Kidney capillary endothelial cell (primary cell): ENCODE results near the gene CPM.
A peak's percentile ranks its signal among the peaks of the same experiment; 100 is the strongest.

Source experiments
- DNase-seq: peaks from one replicate; pipeline ENCODE4 v3.0.0-alpha.2; 2018; ENCODE audit warnings: low spot score

Gene CPM

DNA sequence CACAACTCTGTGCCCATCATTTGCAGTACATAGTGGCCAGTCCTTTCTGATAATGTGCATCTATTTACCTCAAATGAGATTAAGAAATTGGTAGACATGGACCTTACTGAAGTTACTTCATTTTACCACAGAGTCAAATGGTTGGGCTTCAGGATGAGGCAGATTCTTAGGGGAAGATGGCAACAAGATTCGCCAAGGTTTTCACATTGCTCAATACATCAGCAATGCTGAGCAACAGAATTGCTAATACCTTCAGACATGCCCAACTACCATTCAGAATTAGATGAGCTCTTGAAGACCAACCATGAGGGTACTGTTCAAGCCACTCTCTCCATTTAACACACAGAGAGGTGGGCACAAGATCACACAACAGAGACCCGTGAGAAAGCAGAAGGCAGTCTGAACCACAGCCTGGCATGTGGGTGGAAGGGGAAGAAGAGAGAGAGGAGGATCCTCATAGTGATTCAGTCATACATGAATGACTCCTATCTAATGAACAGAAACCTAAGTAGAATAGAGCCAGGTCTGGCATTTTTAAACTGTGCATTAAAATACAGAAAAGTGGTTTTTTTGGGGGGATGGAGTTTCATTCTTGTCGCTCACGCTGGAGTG is 28.5 kb downstream of the CPM start:
- no peak for DNase-seq

DNA sequence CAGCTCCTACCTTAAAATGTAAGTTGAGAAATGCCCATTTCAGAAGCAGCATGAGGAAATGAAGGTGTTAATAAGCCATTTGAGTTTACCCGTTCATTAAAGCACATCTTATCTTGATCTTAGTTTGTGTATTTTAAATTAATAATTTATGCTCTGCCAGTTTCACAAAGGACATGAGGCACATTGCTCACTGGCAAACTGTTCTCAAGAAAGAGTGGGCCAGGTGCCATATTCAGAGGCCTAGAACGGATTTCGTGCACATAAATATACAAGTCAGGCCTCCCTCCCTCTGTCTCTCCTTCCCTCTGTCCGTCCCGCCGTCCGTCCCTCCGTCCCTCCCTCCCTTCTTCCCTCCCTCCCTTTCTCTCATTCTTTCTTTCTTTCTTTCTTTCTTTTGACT is 29.5 kb downstream of the CPM start:
- no peak for DNase-seq

DNA sequence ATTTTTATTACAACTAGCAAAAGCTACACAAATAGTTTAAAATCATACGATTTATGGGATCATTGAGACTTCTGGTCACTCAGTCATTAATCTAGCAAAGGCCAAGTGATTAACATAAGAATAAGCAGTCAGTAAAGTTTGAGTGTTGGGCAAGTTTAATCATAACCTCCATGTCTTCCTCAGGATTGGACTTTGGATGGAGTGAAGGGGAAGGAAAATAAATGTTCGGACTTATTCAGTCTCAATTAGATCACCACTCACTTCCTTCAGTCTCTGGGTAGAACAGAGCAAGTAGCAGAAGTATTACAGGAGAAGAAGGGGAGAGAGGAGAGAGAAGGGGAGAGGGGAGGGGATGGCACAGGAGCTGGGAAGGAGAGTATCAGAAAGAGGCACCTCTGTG is 31.4 kb downstream of the CPM start:
- DNase-seq = no peak

DNA sequence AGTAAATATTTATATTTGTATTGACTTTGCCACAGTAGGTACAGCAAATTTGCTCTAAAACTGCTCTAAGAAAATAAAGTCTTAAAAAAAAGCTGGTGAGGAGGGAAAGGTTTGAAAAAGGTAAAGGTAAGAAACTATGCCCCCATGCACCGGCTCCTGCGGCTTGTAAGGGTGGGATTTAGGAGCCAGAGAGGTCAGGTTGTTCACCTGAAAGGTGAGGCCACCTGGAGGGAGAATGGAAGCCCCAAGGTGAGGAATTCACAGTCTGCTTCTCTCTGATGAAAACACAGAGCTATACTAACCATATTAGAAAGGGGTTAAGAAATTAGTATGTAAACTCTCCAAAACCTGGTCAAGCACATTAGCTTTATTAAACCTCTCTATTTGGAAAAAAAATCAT is 31.8 kb downstream of the CPM start:
- no peak for DNase-seq

DNA sequence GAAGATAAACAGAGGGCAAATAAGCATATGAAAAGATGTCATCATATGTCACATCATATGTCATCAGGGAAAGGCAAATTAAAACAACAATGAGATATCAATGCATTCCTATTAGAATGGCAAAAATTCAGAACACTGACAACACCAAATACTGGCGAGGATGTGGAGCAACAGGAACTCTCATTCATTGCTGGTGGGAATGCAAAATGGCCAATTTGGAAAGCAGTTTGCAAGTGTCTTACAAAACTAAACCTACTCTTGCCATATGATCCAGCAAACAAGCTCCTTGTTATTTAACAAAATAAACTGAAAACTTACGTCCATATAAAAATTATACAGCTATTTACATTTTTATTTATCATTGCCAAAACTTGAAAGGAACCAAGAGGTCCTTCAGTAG is 32.7 kb downstream of the CPM start:
- no peak for DNase-seq

DNA sequence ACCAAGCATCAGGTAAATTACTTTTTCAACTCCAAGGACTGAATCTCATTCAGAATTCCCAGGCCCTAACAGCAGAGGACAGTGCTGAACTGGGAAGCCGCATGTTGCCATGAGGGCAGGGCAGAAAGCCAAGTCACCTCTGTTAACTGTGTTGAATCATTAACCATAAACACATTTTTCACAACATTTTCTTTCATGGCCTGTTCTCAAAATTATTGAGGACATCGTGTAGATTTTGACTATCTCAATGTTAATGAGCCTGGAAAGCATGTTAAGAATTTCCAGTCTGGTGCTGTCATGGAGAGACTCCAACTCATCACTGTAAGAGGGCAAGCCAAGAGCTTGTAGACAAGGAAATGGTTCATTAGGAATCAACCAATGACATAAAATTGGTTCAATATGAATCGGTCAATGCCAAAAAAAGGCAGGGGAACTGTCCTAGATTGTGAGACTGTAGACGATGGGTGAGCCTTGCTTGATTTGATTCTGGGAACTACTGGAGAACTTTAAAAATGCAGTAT is 33.7 kb downstream of the CPM start:
- peak; percentile 5 for DNase-seq

DNA sequence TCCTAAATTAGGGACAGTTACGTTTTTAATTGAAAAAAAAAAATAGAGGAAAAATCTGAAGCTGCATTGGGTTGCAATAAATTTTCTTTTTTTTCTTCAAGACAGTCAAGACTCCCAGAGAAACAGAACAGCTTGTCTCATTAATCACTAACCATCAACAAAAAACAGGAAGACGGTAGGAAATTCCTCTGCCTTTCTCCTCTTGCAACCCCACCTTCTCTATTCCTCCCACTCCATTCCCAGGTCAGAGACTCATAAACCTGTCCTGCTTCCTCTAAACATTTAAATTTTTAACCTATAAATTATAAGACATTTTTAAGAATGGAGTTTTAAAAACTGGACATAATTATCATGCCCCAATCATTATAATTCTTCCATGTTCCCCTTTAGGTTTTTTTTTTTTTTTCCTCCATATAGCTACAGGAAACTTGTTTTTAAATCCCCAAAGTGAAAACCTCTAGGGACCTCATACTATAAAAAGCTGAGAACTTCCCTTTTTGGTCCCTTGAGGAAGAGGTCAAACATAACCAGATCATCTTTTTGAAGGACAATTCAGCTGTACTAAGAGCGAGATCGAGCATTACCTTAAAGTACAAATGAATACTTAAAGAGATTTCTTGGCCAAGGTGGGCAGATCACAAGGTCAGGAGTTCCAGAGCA is 36.0 kb downstream of the CPM start:
- DNase-seq = no peak

DNA sequence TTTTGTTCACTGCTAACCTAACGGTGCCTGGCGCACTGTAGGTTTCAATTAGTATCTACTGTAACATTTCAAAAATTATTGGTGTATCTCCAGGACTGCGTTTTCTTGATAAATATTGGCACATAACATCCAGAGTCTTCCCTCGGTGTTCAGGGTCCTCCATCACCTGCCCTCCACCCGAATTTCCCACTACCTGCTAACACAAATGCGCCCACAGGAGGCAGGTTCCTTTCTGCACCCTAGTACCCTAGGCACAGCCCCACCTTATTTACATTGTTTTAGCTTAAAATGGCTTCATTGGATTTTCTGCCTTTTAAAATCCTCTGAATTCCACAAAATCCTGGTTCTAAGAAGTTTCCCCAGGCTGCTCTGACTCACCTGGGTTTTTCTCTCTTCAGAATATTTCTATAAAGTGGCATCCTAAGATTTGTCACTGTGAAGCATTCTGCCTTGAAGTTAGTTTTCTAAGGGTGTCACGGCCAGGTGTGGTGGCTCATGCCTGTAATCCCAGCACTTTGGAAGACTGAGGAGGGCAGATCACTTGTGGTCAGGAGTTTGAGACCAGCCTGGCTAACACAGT is 38.6 kb downstream of the CPM start:
- no peak for DNase-seq

DNA sequence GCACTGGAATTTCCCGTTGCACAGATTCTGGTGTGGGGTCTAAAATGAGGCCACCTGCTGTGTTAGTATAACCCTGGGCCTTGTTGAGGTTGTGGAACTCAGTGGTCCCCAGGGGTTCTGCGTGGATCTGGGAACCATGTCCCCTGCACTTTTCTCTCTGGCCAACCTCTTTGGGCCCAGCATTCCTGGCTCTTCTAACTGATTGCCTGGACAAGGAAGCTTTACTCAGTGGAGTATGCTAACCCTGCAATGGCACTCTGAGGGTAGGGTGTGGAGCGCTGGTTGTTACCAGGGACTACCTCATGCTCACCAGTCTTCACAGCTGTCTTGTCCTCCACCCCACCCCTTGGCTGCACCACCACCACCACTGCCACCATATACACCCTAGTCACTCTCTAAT is 39.2 kb downstream of the CPM start:
- DNase-seq = no peak

DNA sequence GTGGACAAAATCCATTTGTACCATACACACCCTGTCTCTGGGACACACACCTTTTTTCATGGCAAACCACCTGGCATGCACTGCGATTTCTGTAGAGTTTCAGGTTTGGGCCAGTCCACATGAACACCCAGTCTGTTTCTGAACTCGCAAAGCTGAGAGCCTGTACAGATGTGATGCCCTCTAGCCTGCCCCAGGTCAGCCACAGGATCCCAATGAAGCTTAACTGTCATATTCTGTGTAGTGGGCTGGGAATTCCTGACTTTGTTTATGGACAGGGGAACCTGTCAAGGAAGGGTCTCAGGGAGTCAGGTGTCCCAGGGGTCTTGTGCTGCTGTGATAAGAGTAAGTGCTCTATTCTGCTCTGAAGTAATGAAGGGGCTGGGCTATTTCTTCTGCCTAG is 39.8 kb downstream of the CPM start:
- no peak for DNase-seq

DNA sequence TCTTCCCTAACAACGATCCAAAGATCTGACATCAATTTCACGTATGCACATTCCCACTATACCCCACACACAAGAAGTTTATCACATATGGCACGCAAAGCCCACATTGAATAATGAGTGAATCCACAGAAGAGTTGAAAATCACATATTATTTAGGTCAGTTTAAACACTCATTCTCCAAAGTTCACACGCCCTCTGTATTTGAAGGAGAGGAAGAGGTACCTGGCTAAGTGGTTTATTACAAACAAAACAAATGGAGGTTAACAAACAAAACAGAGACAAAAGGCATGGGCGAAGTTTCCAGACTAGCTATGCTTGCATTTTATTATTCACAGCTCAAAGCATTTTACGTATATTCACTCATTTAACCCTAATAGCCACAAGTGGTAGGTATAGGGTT is 41.8 kb downstream of the CPM start:
- DNase-seq = no peak

DNA sequence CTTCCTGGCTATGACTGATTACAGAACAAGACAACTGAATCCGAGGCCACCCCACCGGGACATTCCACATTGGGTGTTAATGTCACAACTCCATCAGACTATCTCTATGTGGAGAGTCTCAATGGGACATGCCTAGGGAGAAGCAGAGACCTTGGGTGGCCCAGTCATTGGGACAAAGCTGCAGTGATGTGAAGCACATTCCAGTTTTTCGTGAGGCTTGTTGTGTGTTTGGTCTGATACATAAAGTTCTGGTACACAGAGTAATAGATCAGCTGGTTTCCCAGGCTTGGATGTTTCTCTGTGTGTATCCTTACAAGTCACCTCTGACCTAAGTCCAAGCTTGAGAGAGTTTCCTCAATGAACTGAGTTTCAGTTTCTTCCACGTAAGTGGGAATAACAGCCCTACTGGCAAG is 42.3 kb downstream of the CPM start:
- DNase-seq = no peak

DNA sequence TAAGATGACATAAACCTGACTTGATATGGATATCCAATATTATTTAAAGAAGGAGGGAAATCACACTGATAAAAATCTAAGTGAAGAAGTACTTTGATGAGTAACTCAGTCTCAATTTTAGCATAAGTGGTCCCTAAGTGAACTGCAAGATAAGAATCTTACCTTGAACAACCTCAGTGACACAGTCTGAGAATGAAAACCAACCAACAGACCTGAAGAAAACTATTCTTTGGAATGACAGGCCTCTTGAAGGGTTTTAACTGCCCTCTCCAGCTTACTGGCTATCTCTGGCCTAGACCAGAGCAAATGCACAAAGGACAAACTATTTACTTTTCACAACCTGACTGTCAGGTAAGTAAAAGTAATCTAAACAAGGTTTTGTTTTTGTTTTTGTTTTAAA is 44.7 kb downstream of the CPM start:
- DNase-seq = no peak

DNA sequence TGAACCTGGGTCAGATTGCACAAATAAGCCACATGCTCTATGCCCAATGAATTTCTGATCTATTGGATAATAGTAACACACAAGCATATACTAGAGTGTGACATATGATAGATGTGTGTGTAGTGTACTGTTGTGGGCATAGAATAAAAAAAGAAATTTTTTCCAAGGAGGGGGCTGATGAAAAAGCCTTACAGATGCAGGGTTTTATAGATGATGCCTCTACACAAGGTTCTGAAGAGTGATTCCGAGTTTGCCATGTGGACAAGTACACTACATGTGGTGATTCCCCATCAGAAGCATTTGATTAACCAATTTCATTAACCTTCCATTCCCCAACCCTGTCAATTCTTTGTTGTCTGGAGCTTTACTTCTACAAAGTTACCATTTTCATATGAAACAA is 45.3 kb downstream of the CPM start:
- DNase-seq = no peak

DNA sequence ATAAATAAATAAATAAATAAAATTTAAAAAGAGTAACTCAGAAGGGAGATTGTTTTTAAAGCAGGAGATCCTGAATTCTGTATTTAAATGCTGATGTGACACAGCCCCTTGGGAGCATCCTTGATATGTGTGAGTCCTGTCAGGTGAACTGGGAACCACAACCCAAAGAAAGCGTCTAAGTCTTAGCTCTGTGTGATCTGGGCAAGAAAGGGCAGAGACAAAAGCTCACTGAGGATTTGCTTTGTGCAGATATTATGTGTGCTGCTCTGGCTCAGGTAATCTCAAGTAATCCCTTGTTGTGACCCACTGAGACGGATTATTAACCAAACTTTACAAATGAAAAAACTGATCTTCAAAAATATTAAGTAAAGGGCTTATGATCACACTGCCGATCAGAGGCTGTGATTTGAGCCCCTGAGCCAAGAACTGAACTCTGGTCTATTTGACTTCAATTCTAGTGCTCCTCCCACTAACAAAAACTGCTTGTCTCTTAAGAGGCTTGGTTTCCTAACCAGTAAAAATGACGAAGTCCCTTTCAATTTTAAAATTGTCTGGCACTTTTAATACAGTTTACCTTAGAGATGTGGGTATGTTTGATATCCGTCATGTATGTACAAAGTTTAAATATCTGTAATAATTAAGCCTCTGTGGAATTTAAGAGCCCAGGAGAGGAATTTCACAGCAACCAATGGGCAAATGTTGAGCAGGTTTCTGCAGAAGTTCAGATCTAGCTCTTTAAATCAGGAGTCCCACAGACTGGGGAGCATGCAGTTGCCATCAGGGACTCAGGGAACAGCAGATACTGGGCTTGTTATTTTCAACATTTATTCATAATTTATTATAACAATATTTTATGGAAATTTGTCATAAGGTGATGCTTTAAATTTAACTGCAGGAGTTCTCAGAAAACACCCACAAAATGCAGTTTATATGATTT is 46.1 kb downstream of the CPM start:
- no peak for DNase-seq

DNA sequence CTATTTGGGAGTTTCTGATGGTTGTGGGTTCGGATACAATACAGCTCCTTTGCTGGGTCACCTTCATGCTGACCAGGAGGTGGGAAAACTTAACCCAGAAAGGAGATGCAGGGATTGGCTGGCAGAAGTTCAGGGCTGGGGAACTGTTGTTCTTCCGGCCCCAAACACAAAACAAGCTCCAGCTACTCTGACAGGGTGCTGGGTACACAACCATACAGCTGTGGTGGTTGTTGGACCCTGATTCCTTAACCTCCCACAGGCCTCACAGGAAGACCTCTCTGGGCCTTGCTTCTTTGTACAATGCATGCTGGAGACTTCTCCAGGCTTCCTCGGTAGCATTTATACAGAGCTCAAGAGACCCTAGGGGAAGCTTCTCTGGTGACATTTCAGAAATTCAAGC is 47.6 kb downstream of the CPM start:
- DNase-seq = no peak

DNA sequence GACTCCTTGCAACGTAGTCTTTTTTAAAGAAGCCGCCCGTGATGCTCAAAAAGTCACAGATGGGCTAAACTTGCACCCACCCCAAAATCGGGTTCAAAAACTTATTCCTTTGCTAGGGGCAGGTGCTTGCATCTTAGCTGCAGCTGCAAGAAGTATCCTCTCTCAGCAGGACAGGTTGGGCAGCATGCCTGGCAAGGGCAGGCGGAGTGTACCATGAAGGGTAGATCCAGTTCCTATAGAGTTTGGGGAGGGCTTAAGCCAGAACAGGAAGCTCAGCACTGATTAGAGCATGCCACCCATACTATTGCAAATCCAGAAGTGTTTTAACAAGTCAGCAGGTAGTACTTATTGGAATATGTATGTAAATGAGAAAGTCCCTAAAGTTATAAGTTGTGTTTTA is 48.7 kb downstream of the CPM start:
- DNase-seq = no peak

DNA sequence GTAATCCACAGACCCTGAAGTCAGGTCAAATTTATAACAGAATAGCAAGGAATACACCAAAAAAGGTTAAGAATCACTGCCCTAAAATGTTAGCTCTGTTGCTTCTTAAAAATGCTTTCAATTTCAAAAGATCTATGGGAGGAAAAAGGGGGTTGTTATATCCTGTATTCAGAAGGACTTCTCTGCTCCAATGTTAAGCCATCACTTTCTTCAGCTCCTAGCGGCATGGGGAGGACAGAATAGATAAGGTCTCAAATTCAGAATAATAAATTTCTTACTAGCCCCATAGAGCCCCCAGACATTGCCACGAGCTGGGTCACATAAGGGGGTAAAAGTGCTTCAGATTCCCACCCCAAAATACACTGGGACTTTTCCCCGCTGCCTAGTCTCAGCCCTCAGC is 49.8 kb downstream of the CPM start:
- no peak for DNase-seq

DNA sequence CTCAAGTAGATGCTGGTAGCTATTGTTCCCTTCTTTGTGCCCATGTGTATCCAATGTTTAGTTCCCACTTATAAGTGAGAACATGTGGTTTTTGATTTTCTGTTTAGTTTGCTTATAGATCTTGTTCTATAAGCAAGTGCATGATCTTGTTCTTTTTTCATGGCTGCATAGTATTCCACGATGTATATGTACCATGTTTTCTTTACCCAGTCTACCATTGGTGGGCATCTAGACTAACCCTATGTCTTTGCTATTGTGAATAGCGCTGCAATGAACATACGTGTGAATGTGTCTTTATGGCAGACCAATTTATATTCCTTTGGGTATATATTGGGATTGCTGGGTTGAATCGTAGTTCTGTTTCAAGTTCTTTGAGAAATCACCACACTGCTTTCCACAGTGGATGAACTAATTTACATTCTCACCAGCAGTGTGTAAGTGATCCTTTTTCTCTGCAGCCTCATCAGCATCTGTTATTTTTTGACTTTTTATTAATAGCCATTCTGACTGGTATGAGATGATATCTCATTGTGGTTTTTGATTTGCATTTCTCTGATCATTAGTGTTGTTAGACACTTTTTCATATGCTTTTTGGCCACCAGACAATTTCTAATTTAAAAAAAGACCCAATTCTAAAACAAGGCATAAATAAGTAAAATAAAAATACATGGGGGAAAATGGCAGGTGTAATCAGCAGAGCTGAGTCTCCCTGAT is 50.6 kb downstream of the CPM start:
- DNase-seq = no peak

DNA sequence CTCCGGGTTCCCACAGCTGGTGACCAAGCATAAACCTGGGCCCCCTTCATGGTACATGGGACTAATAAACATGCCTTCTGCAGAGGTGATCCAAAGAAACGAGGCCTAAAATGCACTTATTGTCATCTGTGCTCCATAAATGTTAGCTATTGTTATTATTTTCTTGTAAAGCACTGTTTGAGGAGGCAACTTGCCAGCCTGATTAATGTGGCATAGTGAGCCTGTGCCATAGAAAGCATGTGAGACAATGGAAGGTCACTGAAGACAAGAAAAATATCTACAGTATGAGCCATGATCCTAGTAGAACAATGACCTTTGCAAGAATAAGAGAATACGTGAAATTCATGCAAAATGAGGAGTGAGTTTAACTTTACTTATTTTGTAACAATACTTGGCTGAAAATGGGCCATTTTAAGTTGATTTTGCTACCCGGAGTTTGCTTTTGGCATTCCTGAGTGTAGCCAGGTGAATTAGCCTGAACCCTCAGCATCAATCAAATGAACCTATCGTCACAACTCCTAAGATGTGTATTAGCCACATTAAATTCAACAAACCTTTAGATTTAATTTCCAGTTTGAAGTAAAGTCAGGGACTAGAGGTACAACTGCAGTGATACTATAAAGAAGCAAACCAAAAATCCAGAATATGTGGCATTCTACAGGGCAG is 52.2 kb downstream of the CPM start:
- no peak for DNase-seq

DNA sequence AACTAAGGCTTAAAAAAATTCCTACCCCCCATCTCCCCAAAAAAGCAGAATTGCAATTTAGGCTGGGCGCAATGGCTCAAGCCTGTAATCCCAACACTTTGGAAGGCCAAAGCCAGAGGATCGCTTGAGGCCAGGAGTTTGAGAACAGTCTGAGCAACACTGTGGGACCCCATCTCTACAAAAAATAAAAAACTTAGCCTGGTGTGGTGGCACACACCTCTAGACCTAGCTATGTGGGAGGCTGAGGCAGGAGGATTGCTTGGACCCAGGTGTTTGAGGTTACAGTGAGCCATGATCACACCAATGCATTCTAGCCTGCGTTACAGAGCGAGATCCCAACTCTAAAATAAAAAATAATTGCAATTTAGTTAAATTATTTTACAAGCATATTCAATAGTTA is 54.1 kb downstream of the CPM start:
- no peak for DNase-seq
